HG02610 (cell line): ENCODE results near the gene BROX.
A peak's percentile ranks its signal among the peaks of the same experiment; 100 is the strongest.
"Not testable (repeated sequence)": the region's sequence is repeated elsewhere in the genome, so short reads cannot be mapped to it uniquely, and the experiment has no call there.

Experiments
- ATAC-seq: cut with Tn5 transposase; IDR thresholded peaks from one replicate; pipeline ENCODE4 v1.9.1; 2021; ENCODE audit warnings: mild to moderate bottlenecking, moderate library complexity; ENCODE audit not compliant: unreplicated experiment

Gene BROX, protein sequence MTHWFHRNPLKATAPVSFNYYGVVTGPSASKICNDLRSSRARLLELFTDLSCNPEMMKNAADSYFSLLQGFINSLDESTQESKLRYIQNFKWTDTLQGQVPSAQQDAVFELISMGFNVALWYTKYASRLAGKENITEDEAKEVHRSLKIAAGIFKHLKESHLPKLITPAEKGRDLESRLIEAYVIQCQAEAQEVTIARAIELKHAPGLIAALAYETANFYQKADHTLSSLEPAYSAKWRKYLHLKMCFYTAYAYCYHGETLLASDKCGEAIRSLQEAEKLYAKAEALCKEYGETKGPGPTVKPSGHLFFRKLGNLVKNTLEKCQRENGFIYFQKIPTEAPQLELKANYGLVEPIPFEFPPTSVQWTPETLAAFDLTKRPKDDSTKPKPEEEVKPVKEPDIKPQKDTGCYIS

DNA sequence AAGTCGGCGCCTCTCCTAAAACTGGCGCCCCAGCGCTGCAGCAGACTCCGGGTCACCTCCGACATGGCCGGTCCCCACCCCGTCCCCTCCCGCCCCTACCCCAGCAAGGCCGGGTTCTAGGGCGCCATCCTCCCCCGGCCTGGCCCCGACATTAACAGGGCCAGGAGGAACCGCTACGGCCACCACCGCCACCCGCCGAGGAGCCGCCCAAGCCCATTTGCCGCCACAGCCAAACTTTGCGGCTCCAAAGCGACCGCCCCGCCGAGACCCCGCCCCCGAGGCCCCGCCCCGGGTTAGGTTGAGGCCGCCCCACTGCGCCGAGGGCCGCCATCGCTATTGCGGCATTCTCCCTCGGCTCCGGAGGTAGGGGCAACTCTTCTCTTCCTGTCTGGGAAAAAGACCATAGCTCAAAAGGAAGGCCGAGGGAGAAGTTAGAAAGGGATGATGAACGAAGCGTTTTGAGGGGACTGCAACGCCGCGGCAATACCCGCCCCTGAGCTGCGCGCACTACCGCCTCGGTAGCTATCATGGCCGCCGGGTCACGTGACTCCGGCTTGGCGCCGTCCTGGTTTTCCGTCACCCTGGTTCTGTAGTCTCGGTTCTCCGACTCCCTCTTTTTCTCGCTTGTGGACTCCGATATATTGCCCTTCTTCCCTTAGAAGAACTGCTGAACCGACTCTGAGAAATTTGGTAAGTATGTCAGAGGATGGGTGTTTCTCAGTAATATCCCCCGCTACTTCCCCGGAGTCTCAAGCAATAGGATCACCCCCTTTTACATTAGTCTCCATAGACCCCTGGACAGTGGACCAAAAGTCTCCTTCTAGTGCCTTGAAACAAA is at the start of gene BROX, which contains the start of gene AIDA:
TSS of gene BROX (plus strand) at position 312 of the 838 bp plus-strand sequence. CDS start 3,136 bp downstream, outside the sequence.
TSS of gene AIDA (minus strand) at position 239 of the 838 bp plus-strand sequence. CDS start at position 65, 174 bp downstream.
- peak; percentile 73 for ATAC-seq

DNA sequence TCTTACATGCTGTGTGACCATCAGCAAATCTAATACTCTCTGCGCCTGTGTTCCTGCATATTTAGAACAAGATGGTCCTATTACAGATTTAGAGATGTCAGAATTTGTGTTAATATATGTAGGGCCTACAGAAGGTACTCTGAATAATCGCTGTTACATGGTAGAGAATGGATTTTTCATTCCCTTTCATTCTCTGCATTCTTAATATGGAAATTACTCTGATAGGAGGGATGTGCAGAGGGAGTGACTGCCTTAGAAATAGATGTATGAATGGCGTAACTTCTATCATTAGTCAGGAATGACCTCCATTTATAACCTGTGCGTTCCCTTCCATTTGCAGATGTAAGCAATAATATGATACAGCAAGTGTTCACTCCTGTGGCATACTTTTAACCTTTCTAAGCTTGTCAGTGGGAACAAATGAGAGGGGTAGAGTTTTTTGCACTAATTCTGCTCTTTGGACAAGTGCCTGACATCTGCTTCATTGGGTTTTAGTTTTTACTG is 48.9 kb upstream of the BROX start:
- no peak for ATAC-seq

DNA sequence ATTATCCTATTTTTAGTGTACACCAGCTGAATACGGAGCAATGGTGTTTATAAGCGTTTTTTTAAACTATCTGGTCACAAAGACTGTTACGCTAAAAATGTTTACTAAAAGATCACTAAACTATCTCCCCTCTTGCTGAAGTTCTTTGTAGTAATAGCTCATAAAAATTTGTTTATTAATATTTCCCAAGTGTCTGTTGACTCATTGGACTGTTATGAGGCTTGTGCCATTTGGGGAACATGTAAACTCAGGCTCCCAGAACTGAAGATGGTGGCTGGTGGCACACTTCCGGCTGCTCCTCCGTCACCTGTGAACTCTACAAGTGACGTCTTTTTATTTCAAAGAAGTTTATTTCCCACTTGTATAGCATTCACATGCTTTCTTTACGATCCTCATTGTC is 46.4 kb upstream of the BROX start:
- no peak for ATAC-seq

DNA sequence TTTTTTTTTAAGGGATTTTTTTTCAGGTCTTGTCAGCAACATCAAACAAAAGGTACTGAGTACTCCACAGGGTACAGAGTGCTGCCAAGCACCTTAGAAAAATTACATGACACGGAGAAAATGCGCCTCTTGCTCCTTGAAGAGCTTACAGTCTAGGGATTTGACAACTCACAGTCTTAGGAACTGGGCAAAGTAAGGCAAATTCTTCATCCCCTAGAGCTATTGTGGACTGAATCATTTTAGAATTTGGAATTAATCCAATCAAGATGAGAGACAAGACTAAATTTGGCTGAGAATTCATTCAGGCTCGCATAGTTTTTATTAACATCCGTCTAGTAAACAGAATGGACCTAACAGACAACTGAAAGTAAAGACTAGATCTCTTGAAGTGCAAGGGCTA is 44.2 kb upstream of the BROX start:
- ATAC-seq = not testable (repeated sequence)

DNA sequence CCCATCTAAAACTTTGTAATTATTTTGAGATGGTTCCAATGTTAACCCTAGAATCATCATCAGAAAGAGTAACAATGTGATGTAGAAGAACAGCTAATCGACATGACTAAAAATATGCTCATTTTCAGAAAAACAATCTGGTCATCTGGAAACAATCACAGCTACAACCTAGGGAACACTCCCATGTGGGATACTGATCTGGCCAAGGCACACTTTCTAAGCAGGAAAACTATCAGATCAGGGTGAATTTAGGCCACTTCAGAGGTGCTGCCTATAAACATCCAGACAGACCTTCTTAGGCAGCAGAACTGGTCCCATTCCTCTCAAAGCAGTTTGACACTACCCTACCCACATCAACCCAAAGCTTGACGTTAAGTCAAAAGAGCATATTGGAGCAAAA is 43.3 kb upstream of the BROX start:
- ATAC-seq = not testable (repeated sequence)

DNA sequence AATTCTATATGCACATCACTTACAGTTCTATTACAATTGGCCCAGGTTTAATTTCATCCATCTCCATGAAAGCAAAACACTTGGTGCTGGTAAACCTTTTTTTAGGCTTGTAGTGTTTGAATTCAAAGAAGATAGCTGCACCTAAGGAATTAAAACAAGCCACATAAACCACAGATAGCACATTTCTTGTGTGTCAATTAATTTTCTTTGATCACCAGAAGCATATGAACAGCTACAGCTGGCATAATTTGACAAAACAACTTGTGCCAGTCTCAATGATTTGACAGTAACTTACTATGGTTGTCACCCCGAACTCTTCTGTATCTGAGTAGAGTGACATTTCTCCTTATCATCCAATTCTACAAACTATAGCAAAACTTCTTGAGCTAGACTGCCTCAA is 42.3 kb upstream of the BROX start:
- no peak for ATAC-seq

DNA sequence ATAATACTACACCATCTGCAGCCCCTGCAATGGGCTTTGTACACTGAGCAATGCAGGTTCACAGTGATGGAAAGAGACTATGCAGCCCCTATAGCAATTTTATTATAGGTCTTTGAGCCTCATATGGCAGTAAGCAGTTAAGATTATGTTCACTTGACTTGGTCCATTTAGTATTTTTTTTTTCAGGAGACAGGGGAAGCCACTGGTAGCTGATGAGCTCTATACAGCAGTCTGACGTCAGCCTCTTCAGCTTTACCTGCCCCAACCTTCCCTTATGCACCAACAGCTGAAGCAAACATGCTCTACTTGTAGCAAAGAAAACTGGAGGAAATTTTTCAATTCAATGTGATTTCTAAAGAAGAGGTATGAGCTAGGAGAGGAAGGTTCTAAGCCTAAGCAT is 32.3 kb upstream of the BROX start:
- no peak for ATAC-seq

DNA sequence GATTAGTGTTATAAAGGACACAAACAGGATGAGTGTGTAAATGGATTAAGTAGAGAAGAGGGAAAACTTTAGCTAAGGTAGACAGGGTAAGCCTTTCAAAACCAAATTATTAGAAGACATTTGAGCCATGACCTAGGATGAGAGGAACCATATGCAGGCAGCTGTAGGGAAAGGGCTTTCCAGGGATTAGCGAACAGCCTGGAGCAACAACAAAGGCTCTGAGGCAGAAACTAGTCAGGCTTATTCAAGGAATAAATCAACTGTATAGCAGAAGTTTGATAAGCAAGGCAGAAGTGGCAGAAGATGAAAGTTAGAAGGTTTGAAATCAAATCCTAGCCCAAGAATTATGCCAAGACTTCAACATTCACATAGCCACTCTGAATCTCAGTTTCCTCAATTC is 21.3 kb upstream of the BROX start:
- no peak for ATAC-seq

DNA sequence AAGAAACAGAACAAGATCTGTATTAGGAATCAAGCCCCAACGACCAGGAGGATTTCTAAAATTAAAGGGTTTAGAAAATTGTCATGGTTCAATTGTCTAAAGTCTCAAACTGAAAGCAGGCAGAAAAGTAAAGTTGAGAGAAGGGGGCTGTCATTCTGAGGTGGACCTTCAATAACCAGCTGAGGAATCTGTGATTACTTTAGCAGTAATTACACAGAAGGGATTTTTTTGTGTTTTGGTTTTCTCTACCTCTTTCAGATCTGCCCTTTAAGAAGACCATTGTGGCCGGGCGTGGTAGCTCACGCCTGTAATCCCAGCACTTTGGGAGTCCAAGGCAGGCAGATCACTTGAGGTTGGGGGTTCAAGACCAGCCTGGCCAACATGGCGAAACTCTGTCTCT is 17.4 kb upstream of the BROX start:
- ATAC-seq = no peak

DNA sequence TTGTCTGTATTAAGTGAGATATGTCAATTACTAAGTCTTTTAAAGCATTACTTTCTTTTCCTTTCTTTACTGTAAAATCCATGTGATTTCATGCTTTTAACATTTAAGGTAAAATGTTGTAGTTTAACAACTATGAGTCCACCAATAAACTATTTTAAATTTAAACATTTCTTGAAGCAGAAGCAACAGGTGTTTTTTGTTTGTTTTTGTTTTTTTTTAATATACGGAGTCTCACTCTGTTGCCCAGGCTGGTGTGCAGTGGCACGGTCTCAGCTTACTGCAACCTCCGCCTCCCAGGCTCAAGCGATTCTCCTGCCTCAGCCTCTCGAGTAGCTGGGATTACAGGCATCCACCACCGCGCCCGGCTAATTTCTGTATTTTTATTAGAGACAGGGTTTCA is 15.6 kb upstream of the BROX start:
- ATAC-seq = no peak

DNA sequence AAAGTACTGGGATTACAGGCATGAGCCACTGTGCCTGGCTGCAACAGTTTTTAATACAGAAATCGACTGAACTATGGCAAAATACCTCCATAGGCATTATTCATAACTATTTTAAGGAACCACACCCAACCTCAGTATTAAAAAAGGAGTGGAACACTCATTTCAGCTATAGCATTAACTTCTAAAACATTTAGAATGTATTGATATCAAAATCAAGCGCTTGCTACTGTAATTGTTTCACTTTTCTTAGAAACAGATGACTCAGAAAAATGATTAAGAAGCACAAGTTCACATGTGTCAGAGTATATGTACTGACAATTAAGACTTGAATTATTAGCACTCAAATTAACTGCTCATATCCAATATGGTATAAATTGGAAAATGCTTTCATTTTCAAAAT is 15.2 kb upstream of the BROX start:
- no peak for ATAC-seq

DNA sequence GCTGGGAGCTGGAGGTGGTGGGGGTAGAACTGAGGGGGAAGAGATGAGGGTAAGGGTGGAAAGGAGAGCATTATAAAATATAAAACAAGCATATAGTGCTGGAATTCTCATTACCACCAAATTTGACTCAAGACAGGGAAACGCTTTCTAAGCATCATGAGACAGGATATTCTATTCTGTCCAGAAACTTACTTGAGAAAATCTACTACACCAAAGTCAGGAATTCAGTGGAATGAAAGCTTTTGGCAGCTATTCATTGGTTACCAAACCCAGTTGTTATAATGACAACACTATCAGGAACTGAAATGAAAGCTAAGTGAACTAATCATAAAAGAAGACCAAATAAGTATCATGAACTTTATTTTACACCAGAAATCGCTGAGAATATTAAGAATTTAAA is 14.5 kb upstream of the BROX start:
- no peak for ATAC-seq

DNA sequence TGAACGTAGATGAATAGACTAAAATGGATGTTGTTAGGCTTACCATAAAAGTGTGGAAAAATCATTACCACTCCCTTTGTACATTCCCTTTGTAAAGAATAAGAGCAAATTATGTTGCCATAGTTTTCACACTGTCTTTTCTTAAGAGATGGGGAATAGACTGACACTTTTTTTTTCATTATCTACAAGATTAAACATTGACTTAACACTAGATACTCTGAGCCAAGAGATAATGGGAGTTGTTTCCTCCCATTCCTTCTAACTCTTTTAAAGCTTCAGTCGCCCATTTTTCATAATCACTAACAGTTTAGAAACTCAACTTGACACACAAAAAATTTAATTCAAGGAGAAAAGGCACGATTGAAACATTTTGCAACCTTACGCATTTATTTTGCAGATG is 10.2 kb upstream of the BROX start:
- no peak for ATAC-seq

DNA sequence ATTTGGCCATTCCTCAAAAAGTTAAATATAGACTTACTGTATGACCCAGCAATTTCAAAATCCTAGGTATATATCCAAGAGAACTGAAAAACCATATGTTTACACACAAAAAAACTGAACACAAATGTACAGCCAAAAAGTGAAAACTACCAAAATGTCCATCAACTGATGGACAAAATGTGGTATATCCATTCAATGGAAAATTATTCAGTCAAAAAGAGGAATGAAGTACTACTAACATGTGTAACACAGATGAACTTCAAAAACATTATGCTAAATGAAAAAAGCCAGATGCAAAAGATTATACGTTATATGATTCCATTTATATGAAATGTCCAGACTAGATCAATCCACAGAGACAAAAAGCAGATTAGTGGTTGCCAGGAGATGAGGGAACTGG is 8.1 kb upstream of the BROX start:
- no peak for ATAC-seq

DNA sequence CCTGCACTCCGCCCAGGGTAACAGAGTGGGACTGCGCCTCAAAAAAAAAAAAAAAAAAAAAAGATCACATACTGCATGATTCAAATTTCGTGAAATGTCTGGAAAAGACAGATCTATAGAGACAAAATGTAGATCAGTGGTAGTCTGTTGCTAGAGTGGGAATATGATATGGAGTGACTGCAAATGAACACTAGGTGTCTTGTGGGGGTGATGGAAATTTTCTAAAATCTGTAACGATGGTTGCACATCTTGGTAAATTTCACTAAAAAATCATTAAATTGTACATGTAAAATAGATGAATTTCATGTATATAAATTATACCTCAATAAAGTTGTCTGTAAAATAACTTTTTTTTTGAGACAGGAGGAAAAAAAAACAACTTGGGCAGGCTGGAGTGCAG is 5.5 kb upstream of the BROX start:
- no peak for ATAC-seq

DNA sequence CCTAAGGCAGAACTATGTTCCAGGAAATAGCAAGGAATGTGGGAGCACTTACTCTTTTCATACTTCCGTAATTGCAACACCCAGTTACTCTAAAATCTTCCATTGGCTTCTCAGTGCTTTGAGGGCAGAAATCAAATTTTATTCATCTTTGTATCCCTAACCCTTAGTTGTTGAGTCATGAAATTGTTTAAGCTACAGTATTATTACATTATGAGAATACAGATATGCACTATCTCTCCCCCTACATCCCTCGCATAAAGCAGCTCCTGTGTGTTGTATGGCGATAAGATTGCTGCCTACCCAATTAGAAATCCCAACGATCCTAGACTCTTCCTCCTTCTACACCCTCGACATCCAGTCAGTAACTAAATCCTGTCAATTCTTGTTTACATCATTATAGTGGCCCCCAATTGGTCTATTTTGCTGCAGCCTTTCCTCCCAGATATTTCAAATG is 2.6 kb upstream of the BROX start:
- ATAC-seq = no peak

DNA sequence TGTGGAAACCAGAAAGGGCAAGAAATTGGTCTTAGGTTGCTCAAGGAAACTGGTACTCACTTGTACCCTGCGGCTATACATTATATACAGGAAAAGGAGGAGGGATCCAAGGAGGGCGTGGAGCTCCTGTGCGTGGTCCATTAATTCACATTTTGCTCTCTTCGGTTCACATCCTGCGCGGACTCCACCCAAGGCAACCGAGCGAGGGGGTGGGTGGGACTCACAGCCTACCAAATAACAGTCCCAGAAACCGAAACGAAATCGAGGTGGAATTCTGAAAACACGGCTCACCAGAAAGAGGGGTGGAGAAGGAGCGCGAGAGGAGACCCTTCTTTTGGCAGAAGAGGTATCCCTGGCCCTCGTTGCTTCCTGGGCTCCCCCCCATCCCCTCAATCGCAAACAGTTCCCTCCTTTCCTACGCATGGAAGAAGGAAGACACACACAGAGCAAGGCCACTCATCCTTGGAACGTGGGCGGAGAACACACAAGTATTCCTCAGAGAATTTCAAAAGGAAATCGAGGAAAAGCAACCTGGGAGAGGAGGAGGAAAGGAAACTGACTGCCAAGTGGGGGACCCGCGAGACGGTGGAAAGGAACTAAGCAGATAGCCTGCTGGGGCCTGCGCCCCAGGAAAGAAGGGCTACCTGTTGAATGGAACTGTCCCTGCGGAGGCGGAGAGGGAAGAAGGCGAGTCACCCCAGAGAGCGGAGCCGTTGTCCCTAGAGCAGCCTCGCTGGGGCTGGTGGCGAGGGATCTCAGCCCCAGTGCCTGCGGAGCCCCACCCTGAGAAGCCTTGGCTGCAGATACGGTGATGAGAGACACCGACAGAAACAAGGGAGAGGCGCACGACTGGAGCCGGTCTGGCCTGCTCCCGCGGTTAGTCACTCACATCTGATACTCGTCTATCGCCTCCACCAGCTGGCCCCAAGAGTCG is 778 bp upstream of the BROX start:
- ATAC-seq = peak; percentile 33

DNA sequence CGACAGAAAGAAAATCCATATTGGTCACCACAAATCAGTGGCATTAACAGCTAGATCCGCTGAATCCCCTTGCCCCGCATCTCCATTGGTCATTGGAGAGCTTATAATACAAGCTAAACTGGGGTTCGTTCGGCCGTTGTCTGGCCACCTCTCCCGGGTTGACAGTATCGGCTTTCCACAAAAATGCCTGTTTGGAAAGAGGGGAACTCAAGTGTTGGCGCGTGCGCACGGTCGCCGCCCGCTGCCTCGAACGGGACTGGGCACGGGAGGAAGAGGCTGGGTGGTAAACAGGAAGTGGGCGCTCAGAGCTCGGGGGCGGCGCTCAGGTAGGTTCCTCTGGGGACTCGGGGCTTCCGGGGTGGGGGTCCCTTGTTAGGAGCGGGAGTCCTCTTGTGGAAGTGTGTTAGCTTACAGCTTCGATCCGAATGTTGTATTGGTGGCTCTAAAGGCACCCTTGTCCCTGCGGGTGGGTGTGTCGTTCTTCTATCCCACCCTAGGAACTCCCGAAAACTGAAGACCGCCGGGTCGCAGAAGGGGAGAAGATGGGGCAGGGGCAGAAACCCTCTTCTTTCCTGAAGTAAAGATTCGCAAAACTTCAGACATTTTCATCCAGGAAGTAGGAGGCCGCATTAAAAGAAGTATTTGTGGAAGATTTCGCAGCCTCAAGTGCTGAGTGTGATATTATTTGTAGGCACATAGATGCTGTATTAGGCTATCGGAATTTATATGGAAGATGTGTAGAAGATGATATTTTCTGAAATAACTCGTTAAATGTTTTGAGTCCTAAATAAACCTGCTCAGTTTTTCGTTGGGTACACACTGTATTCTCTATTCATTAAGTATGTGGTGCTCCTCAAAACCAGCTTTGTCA is 962 bp downstream of the BROX start:
- peak; percentile 70 for ATAC-seq

DNA sequence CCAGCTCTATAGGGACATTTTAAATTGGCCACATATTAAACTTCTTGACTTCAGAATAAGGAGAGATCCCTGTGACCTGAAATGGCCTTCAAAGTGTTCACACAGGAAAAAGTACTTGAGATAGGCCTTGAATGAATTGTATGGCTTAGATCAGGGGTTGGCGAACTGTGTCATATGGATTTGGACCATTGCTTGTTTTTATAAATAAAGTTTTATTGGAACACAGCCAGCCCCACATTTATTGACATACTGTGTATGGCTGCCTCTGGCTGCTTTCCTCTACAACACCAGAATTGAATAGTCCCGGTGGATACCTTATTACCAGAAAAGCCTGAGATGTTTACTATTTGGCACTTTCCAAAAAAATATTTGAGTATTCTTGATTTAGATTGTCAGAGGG is 4.0 kb downstream of the BROX start:
- no peak for ATAC-seq

DNA sequence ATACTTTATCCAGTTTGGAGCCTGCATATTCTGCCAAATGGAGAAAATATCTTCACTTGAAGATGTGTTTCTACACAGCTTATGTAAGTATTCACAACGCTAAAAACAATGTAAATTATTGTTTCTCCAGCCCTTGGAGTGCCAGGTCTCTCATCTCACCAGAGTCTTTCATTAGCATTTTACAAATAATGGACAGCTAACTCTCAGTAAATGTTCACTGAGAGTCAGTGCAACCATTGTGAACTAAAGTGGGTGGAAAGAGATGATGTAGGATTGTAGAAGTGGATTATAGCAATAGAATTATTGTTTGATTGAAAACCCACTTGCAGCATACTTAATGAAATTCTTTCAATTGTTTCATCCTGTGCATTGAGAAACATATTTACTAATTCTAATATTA is 16.4 kb downstream of the BROX start:
- no peak for ATAC-seq
